Liver (tissue), 9 donors: ENCODE data around the gene ATE1. TPM values are rescaled to one million over a fixed set of nuclear protein-coding genes. Genes with fewer than 3 reads are reported as not detected.

Experiments used
- DNase-seq: peaks from one replicate; pipeline ENCODE4 v3.0.0-alpha.2; 2017; ENCODE audit warnings: low spot score
- H3K27ac ChIP-seq, 2 donors: one replicate each; pipeline ENCODE4 v1.7.0; 2013; ENCODE audit warnings: inconsistent platforms in 2 of 2, low read length in 2 of 2, control low read depth in 1 of 2, low read depth in 1 of 2, mild to moderate bottlenecking in 1 of 2
- H3K27me3 ChIP-seq, 4 donors: one replicate each; pipeline versions ENCODE4 v1.6.1 to v1.7.0; 2013; ENCODE audit warnings: low read length in 3 of 4, inconsistent platforms in 1 of 4, mild to moderate bottlenecking in 1 of 4, moderate library complexity in 1 of 4; ENCODE audit not compliant: control insufficient read depth in 4 of 4, insufficient read depth in 4 of 4
- H3K36me3 ChIP-seq, 4 donors: one replicate each; pipeline versions ENCODE4 v1.6.1 to v1.7.0; 2013; ENCODE audit warnings: low read length in 3 of 4, mild to moderate bottlenecking in 3 of 4, low read depth in 1 of 4, moderate library complexity in 1 of 4; ENCODE audit not compliant: control insufficient read depth in 4 of 4, insufficient read depth in 3 of 4
- H3K4me1 ChIP-seq, 4 donors: one replicate each; pipeline versions ENCODE4 v1.6.1 to v1.7.0; 2013; ENCODE audit warnings: low read length in 3 of 4, mild to moderate bottlenecking in 3 of 4, moderate library complexity in 1 of 4; ENCODE audit not compliant: control insufficient read depth in 4 of 4, insufficient read depth in 4 of 4
- H3K4me3 ChIP-seq, 3 donors: one replicate each; pipeline versions ENCODE4 v1.6.1 to v1.7.0; 2013; ENCODE audit warnings: low read length in 3 of 3, control low read depth in 1 of 3, low read depth in 1 of 3, mild to moderate bottlenecking in 1 of 3
- H3K9ac ChIP-seq, 2 donors: one replicate each; pipeline ENCODE4 v1.7.0; 2013; ENCODE audit warnings: low read length in 2 of 2, mild to moderate bottlenecking in 2 of 2, moderate library complexity in 2 of 2, control low read depth in 1 of 2, low read depth in 1 of 2
- H3K9me3 ChIP-seq, 4 donors: one replicate each; pipeline versions ENCODE4 v1.6.1 to v1.7.0; 2013; ENCODE audit warnings: low read length in 3 of 4; ENCODE audit not compliant: control insufficient read depth in 4 of 4
- EGR1 ChIP-seq, 2 donors: IDR thresholded peaks; 2 replicates each; pipeline ENCODE4 v1.6.1; 2016 to 2018; ENCODE audit warnings: antibody characterized with exemption in 2 of 2, low read depth in 2 of 2
- FOXA1 ChIP-seq: IDR thresholded peaks from 2 replicates; pipeline ENCODE4 v1.6.1; 2016; ENCODE audit warnings: antibody characterized with exemption
- FOXA2 ChIP-seq: IDR thresholded peaks from 2 replicates; pipeline ENCODE4 v1.6.1; 2016; ENCODE audit warnings: antibody characterized with exemption
- GABPA ChIP-seq, 2 donors: IDR thresholded peaks in 1 of 2; conservative IDR thresholded peaks in 1 of 2; 2 replicates each; pipeline ENCODE4 v1.6.1; 2016; ENCODE audit warnings: antibody characterized with exemption in 2 of 2, mild to moderate bottlenecking in 1 of 2, moderate library complexity in 1 of 2
- HNF4A ChIP-seq, 2 donors: conservative IDR thresholded peaks; 2 replicates each; pipeline ENCODE4 v1.6.1; 2016; ENCODE audit warnings: antibody characterized with exemption in 2 of 2, mild to moderate bottlenecking in 2 of 2
- HNF4G ChIP-seq: IDR thresholded peaks from 2 replicates; pipeline ENCODE4 v1.6.1; 2016; ENCODE audit warnings: antibody characterized with exemption
- RAD21 ChIP-seq, 2 donors: IDR thresholded peaks; 2 replicates each; pipeline ENCODE4 v1.6.1; 2016; ENCODE audit warnings: antibody characterized with exemption in 2 of 2, mild to moderate bottlenecking in 2 of 2
- RXRA ChIP-seq, 2 donors: IDR thresholded peaks; 2 replicates each; pipeline ENCODE4 v1.6.1; 2017 to 2018; ENCODE audit warnings: antibody characterized with exemption in 2 of 2, mild to moderate bottlenecking in 1 of 2
- SP1 ChIP-seq: IDR thresholded peaks from 2 replicates; pipeline ENCODE4 v1.6.1; 2018; ENCODE audit warnings: antibody characterized with exemption, mild to moderate bottlenecking
- TAF1 ChIP-seq: conservative IDR thresholded peaks from 2 replicates; pipeline ENCODE4 v1.6.1; 2016; ENCODE audit warnings: antibody characterized with exemption, mild to moderate bottlenecking
- YY1 ChIP-seq: IDR thresholded peaks from 2 replicates; pipeline ENCODE4 v1.6.1; 2016; ENCODE audit warnings: antibody characterized with exemption, mild to moderate bottlenecking
- WGBS: extraction: QIAGEN DNeasy Blood & Tissue Kit; methylation state at CpG from one replicate; pipeline ENCODE4 v1.1.7; 2013; 5-methylcytosine and 5-hydroxymethylcytosine counted together
- polyA plus RNA-seq, 2 donors: library from polyadenylated mRNA; stranded (reverse) in 1 of 2; unstranded in 1 of 2; fragments of 200-250 nt in 1 of 2; fragments of >200 nt in 1 of 2; fragmentation: Nextera tagmentation in 1 of 2; extraction: Ambion mirVana in 1 of 2; gene quantifications; one replicate each; pipeline versions ENCODE4 v1.2.1 to v1.2.3, GENCODE V29; 2013 to 2015
- total RNA-seq, 2 donors: library from RNA; depleted of rRNA; stranded (reverse); fragments of >200 nt; gene quantifications; one replicate each; pipeline ENCODE4 v1.2.3, GENCODE V29; 2014
- TF ChIP-seq, protein P1 (sequence below): IDR thresholded peaks from 2 replicates; pipeline ENCODE4 v1.6.1; 2016; ENCODE audit warnings: antibody characterized with exemption, mild to moderate bottlenecking
- TF ChIP-seq, protein P2 (sequence below): fragments of 150-350 bp; IDR thresholded peaks from 2 replicates; pipeline ENCODE4 v1.5.1; 2017; ENCODE audit warnings: improper control_type of control experiment, low read depth, low read length; ENCODE audit not compliant: missing input control
- TF ChIP-seq, protein P3 (sequence below): IDR thresholded peaks from 2 replicates; pipeline ENCODE4 v1.6.1; 2016; ENCODE audit warnings: antibody characterized with exemption
- TF ChIP-seq, protein P4 (sequence below): IDR thresholded peaks from 2 replicates; pipeline ENCODE4 v1.6.1; 2016; ENCODE audit warnings: antibody characterized with exemption
- donor health status: healthy.
- donor health status: healthy.
- donor health status: healthy.
- donor health status: healthy.
- donor health status: healthy.

ATE1 gene
- total and polyA plus RNA-seq, 4 donors = 7.9 to 34.9 (median 13.5) TPM

DNA sequence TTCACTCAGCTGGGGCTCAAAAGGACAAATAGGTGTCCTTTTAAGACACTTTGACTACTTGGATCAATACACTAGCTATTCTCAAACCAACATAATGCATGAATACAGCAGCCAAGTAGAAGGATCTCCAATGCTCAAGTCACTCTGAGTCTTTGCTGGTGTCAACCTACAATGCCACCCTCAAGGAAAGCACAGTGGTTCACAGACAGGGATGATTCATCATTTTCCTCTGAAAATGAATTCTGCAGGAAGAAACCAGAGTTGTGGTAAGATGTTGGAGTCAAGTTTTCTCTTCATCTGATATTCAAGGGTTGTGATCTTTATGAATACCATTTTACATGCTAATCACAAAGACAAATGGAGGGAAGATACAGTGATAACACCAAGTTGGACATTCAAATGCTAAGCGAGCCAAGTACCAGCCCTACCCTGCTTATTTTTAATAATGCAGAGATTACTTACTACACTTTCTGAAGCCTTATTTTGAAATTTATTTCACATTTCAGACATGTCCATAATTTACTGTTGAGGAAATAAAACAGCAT is 186.5 kb downstream of the ATE1 start (continued):
- TF ChIP-seq, protein P1, sequence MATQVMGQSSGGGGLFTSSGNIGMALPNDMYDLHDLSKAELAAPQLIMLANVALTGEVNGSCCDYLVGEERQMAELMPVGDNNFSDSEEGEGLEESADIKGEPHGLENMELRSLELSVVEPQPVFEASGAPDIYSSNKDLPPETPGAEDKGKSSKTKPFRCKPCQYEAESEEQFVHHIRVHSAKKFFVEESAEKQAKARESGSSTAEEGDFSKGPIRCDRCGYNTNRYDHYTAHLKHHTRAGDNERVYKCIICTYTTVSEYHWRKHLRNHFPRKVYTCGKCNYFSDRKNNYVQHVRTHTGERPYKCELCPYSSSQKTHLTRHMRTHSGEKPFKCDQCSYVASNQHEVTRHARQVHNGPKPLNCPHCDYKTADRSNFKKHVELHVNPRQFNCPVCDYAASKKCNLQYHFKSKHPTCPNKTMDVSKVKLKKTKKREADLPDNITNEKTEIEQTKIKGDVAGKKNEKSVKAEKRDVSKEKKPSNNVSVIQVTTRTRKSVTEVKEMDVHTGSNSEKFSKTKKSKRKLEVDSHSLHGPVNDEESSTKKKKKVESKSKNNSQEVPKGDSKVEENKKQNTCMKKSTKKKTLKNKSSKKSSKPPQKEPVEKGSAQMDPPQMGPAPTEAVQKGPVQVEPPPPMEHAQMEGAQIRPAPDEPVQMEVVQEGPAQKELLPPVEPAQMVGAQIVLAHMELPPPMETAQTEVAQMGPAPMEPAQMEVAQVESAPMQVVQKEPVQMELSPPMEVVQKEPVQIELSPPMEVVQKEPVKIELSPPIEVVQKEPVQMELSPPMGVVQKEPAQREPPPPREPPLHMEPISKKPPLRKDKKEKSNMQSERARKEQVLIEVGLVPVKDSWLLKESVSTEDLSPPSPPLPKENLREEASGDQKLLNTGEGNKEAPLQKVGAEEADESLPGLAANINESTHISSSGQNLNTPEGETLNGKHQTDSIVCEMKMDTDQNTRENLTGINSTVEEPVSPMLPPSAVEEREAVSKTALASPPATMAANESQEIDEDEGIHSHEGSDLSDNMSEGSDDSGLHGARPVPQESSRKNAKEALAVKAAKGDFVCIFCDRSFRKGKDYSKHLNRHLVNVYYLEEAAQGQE = no peak
- no peak for TF ChIP-seq HNF4A (conservative IDR thresholded peaks at IDR 0.05)

DNA sequence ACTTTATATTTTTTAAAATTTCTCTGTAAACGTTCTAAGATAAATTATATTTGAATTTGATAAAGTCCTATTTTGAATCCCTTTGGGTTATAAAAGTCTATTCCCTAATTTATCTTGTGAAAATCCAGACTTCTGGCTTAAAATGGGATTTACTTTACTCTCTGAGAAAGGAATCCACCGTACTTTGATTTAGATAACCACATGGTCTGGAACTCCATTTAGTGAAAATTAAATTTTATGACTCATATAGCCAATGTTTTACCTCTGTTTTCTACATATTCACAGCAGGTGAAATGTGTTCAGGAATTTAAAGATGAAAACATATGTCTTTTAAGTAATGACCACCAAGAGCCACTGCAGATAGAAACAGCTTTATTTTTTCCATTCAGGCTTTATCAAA is 187.8 kb downstream of the ATE1 start:
- no peak overlapping the region for H3K9ac ChIP-seq
- DNase-seq = no peak
- WGBS = 92% methylated on average over 2 of the region's 2 CpGs
- peaks cover 0 to 2% (median 0%) of the 10 kb centered on the region in 4 donors for H3K4me1 ChIP-seq
- H3K36me3 ChIP-seq = peaks cover 2 to 18% (median 8%) of the 10 kb centered on the region in 4 donors
- H3K27ac ChIP-seq = no peak overlapping the region
- no peak overlapping the region for H3K4me3 ChIP-seq
- TF ChIP-seq FOXA2 = no peak
- TF ChIP-seq RAD21 (IDR thresholded peaks at IDR 0.05) = no peak
- TF ChIP-seq, protein P2, sequence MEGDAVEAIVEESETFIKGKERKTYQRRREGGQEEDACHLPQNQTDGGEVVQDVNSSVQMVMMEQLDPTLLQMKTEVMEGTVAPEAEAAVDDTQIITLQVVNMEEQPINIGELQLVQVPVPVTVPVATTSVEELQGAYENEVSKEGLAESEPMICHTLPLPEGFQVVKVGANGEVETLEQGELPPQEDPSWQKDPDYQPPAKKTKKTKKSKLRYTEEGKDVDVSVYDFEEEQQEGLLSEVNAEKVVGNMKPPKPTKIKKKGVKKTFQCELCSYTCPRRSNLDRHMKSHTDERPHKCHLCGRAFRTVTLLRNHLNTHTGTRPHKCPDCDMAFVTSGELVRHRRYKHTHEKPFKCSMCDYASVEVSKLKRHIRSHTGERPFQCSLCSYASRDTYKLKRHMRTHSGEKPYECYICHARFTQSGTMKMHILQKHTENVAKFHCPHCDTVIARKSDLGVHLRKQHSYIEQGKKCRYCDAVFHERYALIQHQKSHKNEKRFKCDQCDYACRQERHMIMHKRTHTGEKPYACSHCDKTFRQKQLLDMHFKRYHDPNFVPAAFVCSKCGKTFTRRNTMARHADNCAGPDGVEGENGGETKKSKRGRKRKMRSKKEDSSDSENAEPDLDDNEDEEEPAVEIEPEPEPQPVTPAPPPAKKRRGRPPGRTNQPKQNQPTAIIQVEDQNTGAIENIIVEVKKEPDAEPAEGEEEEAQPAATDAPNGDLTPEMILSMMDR = no peak
- no peak for TF ChIP-seq SP1
- no peak for TF ChIP-seq EGR1 (IDR thresholded peaks at IDR 0.05; ENCODE audit: low read depth in 2 of 2)
- no peak for TF ChIP-seq TAF1
- no peak for TF ChIP-seq HNF4A (conservative IDR thresholded peaks at IDR 0.05)
- TF ChIP-seq, protein P3, sequence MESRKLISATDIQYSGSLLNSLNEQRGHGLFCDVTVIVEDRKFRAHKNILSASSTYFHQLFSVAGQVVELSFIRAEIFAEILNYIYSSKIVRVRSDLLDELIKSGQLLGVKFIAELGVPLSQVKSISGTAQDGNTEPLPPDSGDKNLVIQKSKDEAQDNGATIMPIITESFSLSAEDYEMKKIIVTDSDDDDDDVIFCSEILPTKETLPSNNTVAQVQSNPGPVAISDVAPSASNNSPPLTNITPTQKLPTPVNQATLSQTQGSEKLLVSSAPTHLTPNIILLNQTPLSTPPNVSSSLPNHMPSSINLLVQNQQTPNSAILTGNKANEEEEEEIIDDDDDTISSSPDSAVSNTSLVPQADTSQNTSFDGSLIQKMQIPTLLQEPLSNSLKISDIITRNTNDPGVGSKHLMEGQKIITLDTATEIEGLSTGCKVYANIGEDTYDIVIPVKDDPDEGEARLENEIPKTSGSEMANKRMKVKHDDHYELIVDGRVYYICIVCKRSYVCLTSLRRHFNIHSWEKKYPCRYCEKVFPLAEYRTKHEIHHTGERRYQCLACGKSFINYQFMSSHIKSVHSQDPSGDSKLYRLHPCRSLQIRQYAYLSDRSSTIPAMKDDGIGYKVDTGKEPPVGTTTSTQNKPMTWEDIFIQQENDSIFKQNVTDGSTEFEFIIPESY = no peak
- no peak for TF ChIP-seq HNF4G
- TF ChIP-seq, protein P4, sequence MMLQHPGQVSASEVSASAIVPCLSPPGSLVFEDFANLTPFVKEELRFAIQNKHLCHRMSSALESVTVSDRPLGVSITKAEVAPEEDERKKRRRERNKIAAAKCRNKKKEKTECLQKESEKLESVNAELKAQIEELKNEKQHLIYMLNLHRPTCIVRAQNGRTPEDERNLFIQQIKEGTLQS = no peak
- no peak for TF ChIP-seq YY1
- TF ChIP-seq FOXA1 = no peak
- TF ChIP-seq GABPA (IDR thresholded peaks at IDR 0.05 in 1 of 2, conservative IDR thresholded peaks at IDR 0.05 in 1 of 2) = no peak
- TF ChIP-seq, protein P1 = no peak
- no peak for TF ChIP-seq RXRA (IDR thresholded peaks at IDR 0.05)
- no peaks in the 10 kb centered on the region for H3K27me3 ChIP-seq
- no peaks in the 10 kb centered on the region for H3K9me3 ChIP-seq
